ENCODE results near the gene HES1.

The HES1 gene

DNA sequence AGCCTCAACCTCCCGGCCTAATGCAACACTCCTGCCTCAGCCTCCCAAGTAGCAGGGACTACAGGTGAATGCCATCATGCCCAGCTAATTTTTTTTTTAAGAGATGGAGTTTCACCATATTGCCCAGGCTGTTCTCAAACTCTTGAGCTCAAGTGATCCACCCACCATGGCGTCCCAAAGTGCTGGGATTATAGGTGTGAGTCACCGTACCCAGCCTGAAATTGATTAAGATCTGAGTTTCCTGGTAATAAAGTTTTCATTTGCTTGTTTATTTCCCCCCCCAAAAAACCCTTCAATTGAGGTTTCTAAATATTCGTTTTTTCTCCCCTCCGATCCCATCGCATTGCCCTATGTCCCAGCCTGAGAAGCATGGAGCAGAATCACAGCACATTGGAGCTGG lies 39.0 kb downstream of the HES1 start:
- TF ChIP-seq, protein P1, sequence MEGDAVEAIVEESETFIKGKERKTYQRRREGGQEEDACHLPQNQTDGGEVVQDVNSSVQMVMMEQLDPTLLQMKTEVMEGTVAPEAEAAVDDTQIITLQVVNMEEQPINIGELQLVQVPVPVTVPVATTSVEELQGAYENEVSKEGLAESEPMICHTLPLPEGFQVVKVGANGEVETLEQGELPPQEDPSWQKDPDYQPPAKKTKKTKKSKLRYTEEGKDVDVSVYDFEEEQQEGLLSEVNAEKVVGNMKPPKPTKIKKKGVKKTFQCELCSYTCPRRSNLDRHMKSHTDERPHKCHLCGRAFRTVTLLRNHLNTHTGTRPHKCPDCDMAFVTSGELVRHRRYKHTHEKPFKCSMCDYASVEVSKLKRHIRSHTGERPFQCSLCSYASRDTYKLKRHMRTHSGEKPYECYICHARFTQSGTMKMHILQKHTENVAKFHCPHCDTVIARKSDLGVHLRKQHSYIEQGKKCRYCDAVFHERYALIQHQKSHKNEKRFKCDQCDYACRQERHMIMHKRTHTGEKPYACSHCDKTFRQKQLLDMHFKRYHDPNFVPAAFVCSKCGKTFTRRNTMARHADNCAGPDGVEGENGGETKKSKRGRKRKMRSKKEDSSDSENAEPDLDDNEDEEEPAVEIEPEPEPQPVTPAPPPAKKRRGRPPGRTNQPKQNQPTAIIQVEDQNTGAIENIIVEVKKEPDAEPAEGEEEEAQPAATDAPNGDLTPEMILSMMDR (IDR thresholded peaks at IDR 0.05; ENCODE audit: extremely low read depth, insufficient read depth, missing control alignments) = no peak
- DNase-seq (ENCODE audit: low spot score) = no peak
- in situ Hi-C loops (cut with MboI; ENCODE audit: low pct_unique_long_range_greater_than_20kb, low sequenced_read_pairs, unreplicated experiment) = no loop called here

DNA sequence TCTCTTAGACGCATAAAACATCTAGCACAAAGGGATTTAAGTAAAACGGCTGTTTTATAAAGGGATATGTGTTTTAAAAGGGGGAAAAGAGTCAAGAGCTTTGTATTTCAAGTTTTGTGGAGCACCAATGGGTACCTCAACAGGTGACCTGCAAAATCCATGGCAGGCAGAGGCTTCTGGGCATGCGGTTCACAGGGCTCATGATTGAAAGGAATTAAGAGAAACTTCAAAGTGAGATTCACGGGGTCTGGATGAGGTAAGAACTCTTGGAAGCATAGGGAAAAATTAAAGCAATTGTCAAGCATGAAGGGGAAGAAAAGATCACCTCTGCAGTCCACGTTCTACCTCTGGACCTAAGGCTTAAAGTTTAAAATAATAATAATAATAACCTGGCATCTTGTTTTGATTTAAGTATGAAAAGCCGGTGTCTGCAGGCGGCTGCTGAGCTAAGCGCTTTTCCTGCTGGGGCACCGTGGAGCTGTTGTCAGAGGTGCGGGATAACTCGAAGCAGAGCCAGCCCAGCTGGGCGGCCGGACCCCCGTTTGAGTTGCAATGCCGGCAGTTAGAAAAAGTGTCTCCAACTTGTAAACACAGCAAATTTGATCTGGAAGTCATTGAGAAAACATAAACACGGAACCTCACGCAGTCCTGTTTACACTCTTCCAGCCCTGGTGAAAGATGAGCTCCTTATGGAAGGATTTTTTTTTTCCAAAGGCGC lies 40.5 kb downstream of the HES1 start:
- in situ Hi-C loops (cut with MboI; ENCODE audit: low pct_unique_long_range_greater_than_20kb, low sequenced_read_pairs, unreplicated experiment) = no loop called here
- DNase-seq (ENCODE audit: low spot score) = no peak

DNA sequence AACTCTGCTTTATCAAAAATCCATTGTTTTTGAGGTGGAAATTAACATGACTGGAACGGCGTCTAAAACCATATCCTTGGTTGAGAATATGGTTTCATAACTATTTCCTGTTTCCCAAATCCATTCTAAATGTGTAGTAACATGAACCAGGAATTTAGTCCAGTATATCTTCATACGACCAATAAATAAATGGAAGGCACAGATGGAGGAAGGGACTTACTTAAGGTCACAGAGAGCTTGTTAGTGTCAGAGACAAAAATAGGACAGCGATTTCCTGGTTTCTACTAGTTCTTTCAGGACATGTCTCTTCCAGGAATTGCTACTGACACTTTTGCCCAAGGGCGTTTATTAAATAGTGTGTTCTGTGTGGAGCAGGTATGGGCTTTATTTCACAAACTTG lies 41.2 kb downstream of the HES1 start:
- DNase-seq (ENCODE audit: low spot score) = no peak
- in situ Hi-C loops (cut with MboI; ENCODE audit: low pct_unique_long_range_greater_than_20kb, low sequenced_read_pairs, unreplicated experiment) = no loop called here
- TF ChIP-seq, protein P1 (IDR thresholded peaks at IDR 0.05; ENCODE audit: extremely low read depth, insufficient read depth, missing control alignments) = no peak

More for the DNA sequence above, 40.5 kb downstream of the HES1 start:
- TF ChIP-seq, protein P1 (IDR thresholded peaks at IDR 0.05; ENCODE audit: extremely low read depth, insufficient read depth, missing control alignments) = no peak

DNA sequence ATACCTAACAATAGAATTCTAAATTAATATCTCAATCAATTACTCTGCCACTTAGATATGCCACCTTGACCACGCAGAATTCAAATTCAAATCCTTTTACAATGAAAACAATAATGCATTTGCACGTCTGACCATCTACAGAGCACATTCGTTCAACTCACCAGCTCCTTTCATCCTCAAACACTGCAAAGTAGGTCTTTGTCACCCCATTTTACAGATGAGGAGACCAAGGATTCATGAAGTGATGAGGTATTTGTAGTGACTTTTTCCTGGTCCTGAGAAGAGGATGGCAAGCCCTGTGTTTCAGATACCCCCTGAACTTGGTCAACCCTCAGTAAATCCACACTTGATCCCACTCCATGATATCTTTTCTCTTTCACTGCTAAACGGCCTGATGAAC lies 42.2 kb downstream of the HES1 start:
- in situ Hi-C loops (cut with MboI; ENCODE audit: low pct_unique_long_range_greater_than_20kb, low sequenced_read_pairs, unreplicated experiment) = no loop called here
- no peak for DNase-seq (ENCODE audit: low spot score)
- TF ChIP-seq, protein P1 (IDR thresholded peaks at IDR 0.05; ENCODE audit: extremely low read depth, insufficient read depth, missing control alignments) = no peak

DNA sequence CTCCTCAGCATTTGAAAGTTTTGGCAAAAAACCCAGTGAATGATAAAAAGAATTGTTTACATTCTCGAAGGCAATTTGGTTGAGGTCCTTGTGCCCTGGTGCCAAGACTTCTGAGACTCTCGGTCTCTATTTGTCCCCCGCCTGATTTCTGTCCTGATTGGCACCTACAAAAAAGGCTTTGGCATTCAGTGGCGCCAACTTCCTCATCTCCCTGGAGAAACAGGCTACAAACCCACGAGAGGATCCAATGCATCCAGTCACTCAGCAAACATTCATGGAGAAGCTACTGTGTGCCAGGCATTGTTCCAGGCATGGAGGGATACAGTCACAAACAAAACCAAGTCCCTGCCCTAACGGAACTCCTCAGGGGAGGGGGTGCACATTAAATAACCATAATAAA lies 42.7 kb downstream of the HES1 start:
- TF ChIP-seq, protein P1 (IDR thresholded peaks at IDR 0.05; ENCODE audit: extremely low read depth, insufficient read depth, missing control alignments) = no peak
- in situ Hi-C loops (cut with MboI; ENCODE audit: low pct_unique_long_range_greater_than_20kb, low sequenced_read_pairs, unreplicated experiment) = no loop called here
- DNase-seq (ENCODE audit: low spot score) = no peak

DNA sequence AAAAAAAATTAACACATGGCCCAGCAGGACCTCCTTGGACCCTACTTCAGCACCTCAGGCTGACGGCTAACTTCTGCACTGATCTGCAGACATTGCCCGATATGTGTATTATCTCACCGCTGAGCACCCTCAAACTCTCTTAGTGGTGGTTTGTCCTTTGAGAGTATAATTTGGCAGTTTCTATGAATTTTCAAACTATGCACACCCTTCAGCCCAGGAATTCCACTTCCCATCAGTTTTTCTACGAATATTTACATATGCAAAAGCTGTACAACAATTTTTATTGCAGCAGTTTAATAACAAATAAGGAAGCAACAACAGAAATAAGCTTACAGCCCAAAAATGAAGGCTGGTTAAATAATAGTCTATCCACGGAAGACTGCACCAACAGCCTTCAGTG lies 44.6 kb downstream of the HES1 start:
- in situ Hi-C loops (cut with MboI; ENCODE audit: low pct_unique_long_range_greater_than_20kb, low sequenced_read_pairs, unreplicated experiment) = no loop called here
- no peak for DNase-seq (ENCODE audit: low spot score)
- TF ChIP-seq, protein P1 (IDR thresholded peaks at IDR 0.05; ENCODE audit: extremely low read depth, insufficient read depth, missing control alignments) = no peak
